Right atrium auricular region (tissue), 2 donors: ENCODE measurements around the gene IKBKE. TPM values are rescaled to one million over a fixed set of nuclear protein-coding genes. Genes with fewer than 3 reads are reported as not detected.
A peak's percentile ranks its signal among the peaks of the same experiment; 100 is the strongest.

ENCODE experiments used
- DNase-seq: peaks from one replicate; pipeline ENCODE4 v3.0.0-alpha.2; 2019; ENCODE audit warnings: low spot score
- H3K27ac ChIP-seq, 2 donors: fragments of 200-600 bp; sonication (generic); 1 replicate in 1 of 2; 2 replicates in 1 of 2; pipeline ENCODE4 v1.5.1; 2016 to 2019
- H3K27me3 ChIP-seq, 2 donors: fragments of 200-600 bp; sonication (generic); one replicate each; pipeline versions ENCODE4 v1.5.1 to v1.6.0; 2017 to 2019
- H3K36me3 ChIP-seq: fragments of 200-600 bp; sonication (generic); one replicate; pipeline ENCODE4 v1.5.1; 2016
- H3K4me1 ChIP-seq, 2 donors: fragments of 200-600 bp; sonication (generic); one replicate each; pipeline versions ENCODE4 v1.5.1 to v1.6.0; 2017 to 2019
- H3K4me3 ChIP-seq, 2 donors: fragments of 200-600 bp; sonication (generic); 1 replicate in 1 of 2; 2 replicates in 1 of 2; pipeline ENCODE4 v1.5.1; 2017 to 2019; ENCODE audit warnings: mild to moderate bottlenecking in 1 of 2, moderate library complexity in 1 of 2
- H3K9me3 ChIP-seq, 2 donors: fragments of 200-600 bp; sonication (generic); one replicate each; pipeline ENCODE4 v1.5.1; 2019
- CTCF ChIP-seq, 2 donors: fragments of 200-600 bp; sonication (generic); IDR thresholded peaks; one replicate each; pipeline ENCODE4 v1.5.1; 2019; ENCODE audit warnings: antibody characterized with exemption in 2 of 2
- total RNA-seq, 2 donors: library from RNA; depleted of rRNA; stranded (reverse); fragments of >200 nt; gene quantifications; one replicate each; pipeline ENCODE4 v1.1.0, GENCODE V29; 2016

Gene IKBKE
- total RNA-seq, 2 donors from 2014 or later: 1.3 to 3.2 TPM

- Histone ChIP-seq H3K27ac (peak within 1 kb of the TSS; percentile 76 to 81), H3K9me3 (no peaks in the 10 kb centered on the region), H3K4me3 (peak within 1 kb of the TSS; percentile 51 to 72), H3K36me3 (no peaks in the 10 kb centered on the region), H3K4me1 (peaks cover 0 to 53% of the 10 kb centered on the region in 2 donors), H3K27me3 (no peaks in the 10 kb centered on the region)
- peak; percentile 88 for DNase-seq
- no peak for TF ChIP-seq CTCF (IDR thresholded peaks at IDR 0.05)
These were observed 37.2 kb downstream of the IKBKE start, which contains the start of gene RASSF5 for GRCh38 chr1:206507284-206508129. Gene RASSF5, plus strand, starts transcription at chr1:206507531. Its CDS starts 72 bp downstream, at chr1:206507603.

GRCh38 chr1:206508130-206508889, 38.0 kb downstream of the IKBKE start:
- H3K36me3 ChIP-seq: no peaks in the 10 kb centered on the region
- no peak for DNase-seq
- peak overlapping the region; percentile 76 to 81 for H3K27ac ChIP-seq
- H3K9me3 ChIP-seq: no peaks in the 10 kb centered on the region
- H3K27me3 ChIP-seq: no peaks in the 10 kb centered on the region
- peak overlapping the region; percentile 51 to 72 for H3K4me3 ChIP-seq
- TF ChIP-seq CTCF (IDR thresholded peaks at IDR 0.05): no peak
- peaks cover 0 to 61% of the 10 kb centered on the region in 2 donors for H3K4me1 ChIP-seq

DNA sequence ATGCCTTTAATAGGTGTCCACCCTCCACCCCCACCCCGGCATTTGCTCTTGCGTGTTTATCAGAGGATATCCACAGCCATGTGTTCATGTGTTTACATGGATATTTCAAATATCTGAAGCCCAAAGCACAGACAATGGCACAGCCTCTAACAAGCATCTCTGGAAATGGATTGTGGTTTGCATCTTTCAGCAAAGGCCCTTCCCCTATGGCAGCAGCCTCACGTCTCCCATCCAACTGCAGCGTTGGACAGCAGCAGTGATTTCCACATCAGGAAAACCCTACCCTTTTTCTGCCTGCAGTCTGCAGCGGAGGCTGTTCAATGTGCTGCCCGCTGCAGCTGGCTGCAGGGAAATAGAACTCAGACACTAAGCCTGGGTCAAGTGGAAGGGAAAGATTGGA, 38.7 kb downstream of the IKBKE start:
- no peak for TF ChIP-seq CTCF (IDR thresholded peaks at IDR 0.05)
- Histone ChIP-seq H3K27me3 (no peaks in the 10 kb centered on the region), H3K27ac (peak overlapping the region; percentile 47 to 81), H3K9me3 (no peaks in the 10 kb centered on the region), H3K4me1 (peaks cover 0 to 62% of the 10 kb centered on the region in 2 donors), H3K4me3 (peak overlapping the region; percentile 51 to 72), H3K36me3 (no peaks in the 10 kb centered on the region)
- no peak for DNase-seq

GRCh38 chr1:206509612-206510257, 39.5 kb downstream of the IKBKE start:
- H3K27me3 ChIP-seq: no peaks in the 10 kb centered on the region
- no peaks in the 10 kb centered on the region for H3K9me3 ChIP-seq
- TF ChIP-seq CTCF (IDR thresholded peaks at IDR 0.05): no peak
- H3K27ac ChIP-seq: no peak overlapping the region
- no peak for DNase-seq
- H3K4me3 ChIP-seq: no peak overlapping the region
- no peaks in the 10 kb centered on the region for H3K36me3 ChIP-seq
- H3K4me1 ChIP-seq: peaks cover 0 to 57% of the 10 kb centered on the region in 2 donors

GRCh38 chr1:206510371-206510770, 40.1 kb downstream of the IKBKE start:
- Histone ChIP-seq H3K4me1 (peaks cover 0 to 56% of the 10 kb centered on the region in 2 donors), H3K27ac (no peak overlapping the region), H3K9me3 (no peaks in the 10 kb centered on the region), H3K4me3 (no peak overlapping the region), H3K36me3 (no peaks in the 10 kb centered on the region), H3K27me3 (no peaks in the 10 kb centered on the region)
- TF ChIP-seq CTCF (IDR thresholded peaks at IDR 0.05): no peak
- no peak for DNase-seq
